H4 (cell line): ENCODE measurements around the gene BMP7. TPM values are rescaled to one million over a fixed set of nuclear protein-coding genes. Genes with fewer than 3 reads are reported as not detected.
"Not testable (repeated sequence)": the region's sequence is repeated elsewhere in the genome, so short reads cannot be mapped to it uniquely, and the experiment has no call there.

Experiments used
- DNase-seq: peaks from one replicate; pipeline ENCODE4 v3.0.0-alpha.2; 2015; ENCODE audit warnings: low spot score
- total RNA-seq: library from RNA; depleted of rRNA; stranded (reverse); fragments of >200 nt; shearing (Covaris generic); gene quantifications from 2 replicates; pipeline ENCODE4 v1.2.3, GENCODE V29; 2014

BMP7 gene
- total RNA-seq, 1 experiment from 2014 or later, result 11.3 TPM

DNA sequence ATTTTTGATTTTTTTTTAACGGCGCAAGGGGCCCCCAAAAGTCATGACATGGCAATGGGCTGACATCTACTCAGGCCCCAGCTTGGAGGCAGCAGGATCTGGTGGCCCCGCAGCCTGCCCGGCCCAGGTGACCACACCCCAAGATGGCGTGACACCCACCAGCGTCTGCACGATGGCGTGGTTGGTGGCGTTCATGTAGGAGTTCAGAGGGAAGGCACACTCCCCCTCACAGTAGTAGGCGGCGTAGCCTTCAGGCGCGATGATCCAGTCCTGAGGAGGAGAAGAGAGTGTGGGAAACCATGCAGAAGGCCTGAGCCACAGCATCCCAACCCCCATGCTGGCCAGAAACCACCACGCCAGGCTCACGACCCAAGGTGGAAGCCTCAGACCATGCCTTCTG is 93.4 kb downstream of the BMP7 start:
- DNase-seq, result no peak

DNA sequence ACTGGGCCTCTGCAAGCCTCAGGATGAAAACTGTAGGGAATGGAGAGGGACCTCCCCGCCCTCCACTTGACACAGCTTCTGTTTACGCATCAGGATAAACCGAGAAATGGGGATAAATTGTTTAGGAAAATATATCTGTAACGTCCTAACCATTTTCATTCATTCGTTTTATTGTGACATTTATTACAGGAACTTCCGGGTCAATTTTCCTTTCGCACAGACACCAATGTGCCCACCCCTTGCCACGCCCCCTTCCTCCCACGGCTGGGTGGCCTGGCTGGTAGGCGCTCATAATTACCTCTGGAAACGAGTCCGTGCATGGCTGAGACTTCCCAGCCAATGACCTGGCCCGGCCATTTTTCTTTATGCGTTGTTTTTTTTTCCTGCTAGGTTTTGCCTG is 96.1 kb downstream of the BMP7 start:
- no peak for DNase-seq

DNA sequence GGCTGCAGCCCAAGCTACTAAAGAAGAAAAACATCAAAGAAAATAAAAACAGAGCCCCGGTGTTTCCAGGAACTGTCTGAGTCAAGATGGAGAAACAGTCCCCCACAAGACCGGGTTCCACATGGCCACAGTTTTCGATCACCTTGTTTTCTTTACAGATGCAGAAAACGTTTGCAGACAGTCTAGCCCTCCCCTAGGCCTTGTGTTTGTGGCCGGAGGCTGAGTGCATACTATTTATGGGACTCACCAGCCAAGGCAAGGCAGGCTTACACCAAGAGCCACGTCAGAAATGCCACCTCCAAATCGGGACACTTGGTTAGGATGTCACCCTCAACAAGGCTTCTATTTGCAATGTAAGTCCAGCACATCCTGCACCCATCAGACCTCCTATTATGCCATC is 97.3 kb downstream of the BMP7 start:
- no peak for DNase-seq

DNA sequence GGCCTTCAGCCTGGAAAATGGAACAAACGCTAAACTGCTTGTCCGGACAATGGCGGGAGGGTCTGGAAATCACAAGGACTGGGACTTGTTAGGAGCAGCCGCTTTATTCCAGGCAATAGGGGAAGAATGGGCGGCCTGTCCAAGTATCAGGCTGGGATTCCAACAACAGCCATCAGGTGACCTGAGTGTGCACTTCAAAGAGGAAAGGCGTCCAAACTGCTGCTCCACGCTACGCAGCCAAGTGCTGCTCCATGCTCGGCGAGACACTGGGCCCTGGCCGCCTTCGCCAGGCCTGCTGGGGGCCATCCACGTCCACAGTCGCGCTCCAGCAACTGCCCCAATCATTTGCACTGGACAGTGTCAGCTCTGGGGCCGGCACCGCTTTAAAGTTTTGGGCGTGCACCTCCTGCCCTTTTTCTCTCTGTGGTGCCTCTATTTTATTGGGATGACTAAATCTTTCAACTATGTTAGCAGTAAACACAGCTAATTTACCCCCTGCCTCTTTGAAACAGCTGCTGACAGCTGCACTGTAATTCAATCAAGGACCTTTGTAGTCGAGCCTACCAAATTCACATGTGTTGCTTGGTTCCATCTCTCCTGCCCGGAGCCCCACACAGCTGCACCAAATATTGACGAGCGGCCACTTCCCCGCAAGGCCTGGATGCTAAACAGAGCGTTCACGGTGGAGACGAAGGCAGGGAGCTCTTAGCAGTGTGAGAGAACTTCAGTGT is 98.3 kb downstream of the BMP7 start:
- DNase-seq, result peak; percentile 70

DNA sequence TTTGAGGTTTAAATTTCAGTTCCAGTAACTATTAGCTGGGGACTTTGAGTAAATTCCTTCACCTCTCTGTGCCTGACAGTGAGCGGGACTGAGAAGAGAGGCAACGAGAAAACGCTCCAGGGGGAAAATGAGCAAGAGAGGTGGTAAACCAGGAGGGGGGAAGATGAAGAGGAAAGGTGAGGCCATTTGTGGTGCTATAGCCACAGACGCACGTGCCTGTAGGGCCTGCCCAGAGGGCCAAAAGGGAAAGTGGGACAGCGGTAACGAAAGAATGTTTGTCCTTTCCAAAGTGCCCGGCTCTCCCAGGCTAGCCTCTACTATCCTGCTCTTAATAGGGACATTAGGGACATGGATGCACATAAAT is 99.2 kb downstream of the BMP7 start:
- no peak for DNase-seq

DNA sequence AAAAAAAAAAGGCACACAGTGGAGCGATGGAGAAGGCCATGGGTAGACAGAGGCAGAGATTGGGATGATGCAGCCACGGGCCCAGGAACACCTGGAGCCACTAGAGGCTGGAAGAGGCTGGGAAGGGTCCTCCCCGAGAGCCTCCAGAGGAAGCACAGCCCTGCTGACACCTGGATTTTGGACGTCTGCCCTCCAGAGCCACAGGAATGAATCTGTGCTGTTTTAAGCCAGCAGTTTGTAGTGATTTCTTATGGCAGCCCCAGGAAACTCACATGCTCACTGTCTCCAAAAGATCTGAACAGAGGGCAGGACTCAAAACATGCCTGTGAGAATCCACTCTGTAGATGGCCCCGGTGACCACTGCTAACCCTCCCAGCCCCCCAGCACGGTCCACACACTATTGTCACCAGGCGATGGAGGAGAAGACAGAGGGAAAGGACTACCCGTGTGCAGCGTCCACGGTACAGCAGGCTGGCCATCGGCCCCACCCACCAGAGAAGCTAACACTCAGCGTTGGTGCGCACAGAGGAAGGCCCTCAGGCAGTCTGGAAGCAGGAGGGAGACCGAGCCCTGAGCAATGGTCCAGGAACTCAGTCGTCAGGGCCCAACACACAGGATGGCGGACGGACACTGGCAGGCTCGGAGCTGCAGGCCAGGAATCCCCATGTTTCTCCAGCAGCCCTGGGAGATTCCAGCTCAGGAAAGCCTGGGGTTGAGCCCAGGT is 99.7 kb downstream of the BMP7 start:
- no peak for DNase-seq

DNA sequence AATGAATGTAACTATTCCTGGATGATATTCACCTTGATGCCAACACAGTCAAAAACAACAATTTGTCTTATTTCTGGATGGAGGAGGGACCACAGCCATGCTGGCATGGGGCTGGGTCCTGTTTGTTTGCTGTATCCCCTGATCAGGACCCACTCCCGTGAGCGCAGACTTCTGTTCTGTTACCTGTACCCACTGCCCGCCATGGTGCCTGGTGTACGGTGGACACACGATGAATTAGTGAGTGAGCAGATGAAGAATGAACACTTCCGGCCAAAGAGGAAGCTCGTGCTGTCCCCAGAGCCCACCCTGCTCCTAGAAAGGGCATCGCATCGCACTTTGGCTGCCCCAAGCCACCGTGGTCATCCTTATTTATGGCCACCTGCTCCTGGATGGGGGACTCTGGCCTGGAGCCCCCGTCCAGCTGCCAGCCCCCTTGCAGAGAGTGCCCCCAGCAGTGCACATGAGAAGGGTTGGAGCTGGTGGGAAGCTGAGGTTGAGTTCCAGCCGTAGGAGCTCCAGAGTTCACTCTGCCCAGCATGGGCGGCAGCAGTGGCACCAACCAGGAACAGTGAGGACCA is 100.9 kb downstream of the BMP7 start:
- DNase-seq, result no peak

DNA sequence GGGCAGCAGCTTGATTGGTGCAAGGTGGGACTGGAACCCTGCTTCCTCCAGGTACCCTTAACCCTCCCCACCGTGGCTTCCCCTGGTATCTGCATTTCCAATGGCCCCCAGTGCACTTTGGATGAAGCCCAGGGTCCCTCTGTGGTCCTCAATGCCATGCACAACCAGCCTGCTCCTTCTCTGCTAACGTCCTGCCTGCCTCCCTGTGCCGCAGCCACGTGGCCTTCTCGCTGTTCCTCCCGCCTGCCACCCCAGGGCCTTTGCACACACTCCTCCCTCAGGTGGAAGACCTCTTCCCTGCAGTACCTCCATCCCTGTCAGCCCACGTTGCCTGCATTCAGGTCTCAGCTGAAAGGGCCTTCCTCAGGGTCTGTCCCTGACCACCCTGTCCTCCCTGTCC is 101.6 kb downstream of the BMP7 start:
- no peak for DNase-seq

DNA sequence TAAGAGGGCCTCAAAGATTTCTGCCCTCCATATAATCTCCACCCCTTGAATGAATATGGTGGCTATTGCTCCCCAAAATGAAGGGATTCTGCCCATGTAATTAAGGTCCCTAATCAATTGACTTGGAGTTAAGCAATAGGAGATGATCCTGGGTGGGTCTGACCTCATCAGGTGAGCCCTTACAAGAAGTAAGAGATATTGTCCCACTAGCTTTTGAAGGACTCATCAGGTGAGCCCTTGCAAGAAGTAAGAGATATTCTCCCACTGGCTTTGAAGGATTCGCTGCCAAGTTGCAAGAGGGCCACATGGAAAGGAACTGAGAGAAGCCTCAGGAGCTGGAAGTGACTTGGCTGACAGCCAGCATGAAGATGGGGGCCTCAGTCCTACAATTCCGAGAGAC is 103.4 kb downstream of the BMP7 start:
- DNase-seq, result no peak

DNA sequence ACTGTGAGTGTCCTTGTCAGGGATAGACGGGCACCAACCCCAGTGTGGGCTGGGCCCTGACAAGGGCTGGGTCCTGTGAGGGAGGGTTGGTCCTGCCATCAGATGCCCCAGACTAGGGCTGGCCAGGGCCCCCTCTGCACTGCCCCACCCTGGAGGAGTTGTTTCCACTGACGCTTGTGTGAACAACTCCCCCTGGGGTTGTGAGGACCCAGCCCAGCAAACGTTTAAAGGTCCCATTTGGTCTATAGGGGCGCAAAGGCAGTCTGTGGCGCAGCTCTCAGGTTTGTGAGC is 104.1 kb downstream of the BMP7 start:
- DNase-seq, result no peak

DNA sequence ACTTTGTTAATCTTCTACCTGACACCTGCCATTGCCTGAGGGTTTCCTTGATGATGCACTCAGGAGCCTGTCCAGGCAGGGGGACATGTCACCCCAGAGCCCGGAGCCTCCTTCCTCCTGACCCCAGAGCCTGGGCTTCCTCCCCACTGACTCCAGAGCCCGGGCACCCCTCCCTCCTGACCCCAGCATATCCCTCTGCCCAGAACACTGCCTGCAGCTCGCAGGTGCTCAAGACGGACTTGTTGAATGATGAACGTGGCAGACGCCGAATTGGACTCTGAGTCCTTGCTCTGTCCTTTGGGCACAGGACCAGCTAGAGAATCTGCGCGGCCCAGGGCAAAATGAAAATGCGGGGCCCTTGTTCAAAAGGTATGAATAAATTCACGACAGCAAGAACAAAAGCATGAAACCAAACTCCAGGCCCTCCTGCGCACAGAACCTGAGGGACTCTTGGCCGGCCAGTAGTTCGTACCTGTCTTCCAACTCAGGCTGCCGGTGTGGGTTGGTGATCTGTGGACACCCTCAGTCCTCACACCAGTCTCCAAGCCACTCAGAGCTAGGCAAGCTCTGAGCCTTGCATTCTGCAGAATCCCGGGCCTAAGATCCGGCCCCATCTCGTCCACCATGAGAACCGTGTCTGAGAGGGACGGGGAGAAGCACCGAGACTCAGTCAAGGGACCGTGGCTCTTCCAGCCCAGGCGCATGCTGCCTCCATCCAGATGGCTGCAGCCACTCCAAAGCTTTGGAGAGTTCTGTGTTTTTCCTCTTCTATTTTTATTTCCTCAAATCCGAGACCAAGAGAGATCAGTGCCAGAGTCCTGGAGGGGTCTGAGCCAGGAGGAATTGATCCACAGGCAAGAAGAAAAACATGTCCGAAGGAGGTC is 104.7 kb downstream of the BMP7 start:
- no peak for DNase-seq

DNA sequence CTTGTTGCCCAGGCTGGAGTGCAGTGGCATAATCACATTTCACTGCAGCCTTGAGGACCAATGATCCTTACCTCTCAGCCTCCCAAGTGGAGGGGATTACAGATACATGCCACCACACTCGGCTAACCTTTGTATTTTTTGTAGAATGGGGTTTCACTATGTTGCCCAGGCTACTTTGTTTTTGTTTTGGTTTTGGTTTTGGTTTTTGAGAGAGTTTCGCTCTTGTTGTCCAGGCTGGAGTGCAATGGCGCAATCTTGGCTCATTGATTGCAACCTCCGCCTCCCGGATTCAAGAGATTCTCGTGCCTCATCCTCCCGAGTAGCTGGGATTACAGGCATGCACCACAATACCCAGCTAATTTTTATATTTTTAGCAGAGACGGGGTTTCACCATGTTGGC is 105.5 kb downstream of the BMP7 start:
- no peak for DNase-seq

DNA sequence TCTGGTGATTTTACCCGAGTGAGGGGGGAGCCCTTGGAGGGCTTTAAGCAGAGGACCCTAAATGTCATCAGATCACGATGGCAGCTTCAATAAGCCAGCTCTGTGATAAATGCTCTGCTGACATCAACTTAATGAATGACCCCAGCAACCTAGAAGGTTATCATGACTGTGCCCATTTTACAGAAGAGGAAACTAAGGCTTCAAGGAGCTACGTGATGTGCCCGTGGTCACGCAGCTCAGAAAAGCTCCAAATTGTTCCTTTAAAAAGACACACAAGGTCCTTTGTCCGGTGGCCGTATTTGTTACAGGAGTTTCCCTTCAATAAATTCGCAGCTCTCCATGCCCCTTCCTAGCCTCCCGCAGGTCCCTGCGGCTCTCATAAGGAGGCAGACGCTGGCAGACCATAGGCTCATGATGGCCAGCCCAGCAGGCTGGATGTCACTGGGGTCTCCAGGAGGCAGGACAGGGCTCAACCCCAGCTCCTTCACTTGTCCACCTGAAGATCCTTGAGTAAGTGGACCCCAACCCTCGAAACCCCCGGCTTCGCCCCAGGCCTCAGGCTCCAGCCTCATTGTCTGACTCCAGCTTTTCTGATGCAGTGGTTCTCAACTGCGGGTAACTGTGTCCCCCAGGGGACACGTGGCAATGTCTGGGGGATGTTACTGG is 106.4 kb downstream of the BMP7 start:
- DNase-seq, result no peak

DNA sequence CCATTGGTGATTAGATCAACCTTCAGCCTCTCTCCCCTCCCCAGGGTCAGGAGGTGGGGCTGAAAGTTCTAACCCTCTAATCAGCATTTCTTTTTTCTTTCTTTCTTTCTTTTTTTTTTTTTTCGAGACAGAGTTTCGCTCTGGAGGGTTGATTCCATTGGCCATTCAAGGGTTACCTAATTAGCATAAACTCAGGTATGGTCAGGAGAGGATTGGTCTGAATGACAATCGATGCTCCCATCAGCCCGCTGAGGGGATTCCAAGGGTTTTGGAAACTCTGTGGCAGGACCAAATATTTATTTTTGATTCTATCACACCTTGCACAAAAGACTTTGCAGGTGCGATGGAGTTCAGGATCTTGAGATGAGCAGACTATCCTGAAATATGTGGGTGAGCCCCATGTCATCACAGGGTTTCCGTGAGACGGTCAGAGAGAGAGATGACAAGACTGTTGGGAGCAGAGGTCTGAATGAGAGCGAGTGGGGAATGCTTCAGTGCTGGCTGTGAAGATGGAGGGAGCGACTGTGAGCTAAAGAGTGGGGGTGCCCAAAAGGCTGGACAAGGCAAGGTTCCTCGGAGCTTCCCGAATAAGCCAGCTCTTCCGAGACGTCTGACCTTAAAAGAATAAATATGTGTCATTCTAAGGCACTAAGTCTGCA is 107.1 kb downstream of the BMP7 start:
- no peak for DNase-seq

DNA sequence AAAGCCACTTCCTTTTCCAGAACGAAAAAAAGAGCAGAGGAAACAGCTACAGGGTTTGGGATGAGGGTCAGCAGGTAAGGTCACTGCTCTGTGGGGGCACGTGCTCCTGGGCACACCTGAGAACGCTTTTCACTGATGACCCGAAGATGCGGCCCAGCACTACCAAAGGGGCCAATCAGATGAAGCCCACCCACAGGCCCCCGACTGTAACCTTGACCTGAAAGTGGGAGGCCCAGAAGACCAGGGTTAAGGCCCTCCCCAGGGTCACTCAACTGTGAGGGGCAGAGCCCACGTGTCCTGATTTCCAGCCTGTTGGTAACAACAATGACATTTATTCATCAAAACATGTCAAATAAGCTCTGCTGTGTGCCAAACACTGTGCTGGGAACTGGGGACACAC is 108.0 kb downstream of the BMP7 start:
- DNase-seq, result no peak

DNA sequence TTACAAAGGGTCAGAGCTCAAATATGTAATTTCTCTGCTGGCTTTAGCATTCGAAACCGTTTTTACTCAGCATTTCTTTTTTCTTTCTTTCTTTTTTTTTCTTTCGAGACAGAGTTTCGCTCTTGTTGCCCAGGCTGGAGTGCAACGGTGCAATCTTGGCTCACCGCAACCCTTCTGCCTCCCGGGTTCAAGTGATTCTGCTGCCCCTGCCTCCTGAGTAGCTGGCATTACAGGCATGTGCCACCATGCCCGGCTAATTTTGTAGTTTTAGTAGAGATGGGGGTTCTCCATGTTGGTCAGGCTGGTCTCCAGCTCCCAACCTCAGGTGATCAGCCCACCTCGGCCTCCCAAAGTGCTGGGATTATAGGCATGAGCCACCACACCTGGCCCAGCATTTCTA is 108.7 kb downstream of the BMP7 start:
- not testable (repeated sequence) for DNase-seq

DNA sequence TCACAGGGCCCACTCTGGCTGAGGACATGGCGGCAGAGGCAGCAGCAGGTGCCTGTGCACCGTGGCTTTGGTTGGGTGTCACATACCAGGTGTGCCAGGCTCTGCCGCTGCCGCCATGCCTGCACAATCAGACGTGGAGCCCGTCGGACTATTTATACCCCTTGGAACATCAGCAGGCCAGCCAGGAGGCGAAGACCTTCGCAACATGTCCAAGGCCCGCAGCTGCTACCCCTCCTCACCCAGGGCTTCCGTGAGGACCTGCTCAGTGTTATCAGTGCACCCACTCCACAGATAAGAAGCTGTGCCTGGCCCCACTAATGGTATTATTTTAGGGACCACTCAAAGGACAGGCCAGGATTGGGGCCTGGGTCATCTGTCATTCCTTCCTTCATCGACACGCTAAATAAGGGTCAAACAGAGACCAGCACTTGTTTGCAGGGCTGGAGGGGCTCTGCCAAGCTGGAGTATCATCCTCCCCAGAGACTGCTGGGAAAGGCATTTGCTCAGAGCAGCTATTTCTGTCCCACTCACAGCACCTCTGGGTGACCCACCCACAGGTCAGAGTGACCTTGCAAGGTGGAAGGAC is 109.2 kb downstream of the BMP7 start:
- DNase-seq, result no peak

DNA sequence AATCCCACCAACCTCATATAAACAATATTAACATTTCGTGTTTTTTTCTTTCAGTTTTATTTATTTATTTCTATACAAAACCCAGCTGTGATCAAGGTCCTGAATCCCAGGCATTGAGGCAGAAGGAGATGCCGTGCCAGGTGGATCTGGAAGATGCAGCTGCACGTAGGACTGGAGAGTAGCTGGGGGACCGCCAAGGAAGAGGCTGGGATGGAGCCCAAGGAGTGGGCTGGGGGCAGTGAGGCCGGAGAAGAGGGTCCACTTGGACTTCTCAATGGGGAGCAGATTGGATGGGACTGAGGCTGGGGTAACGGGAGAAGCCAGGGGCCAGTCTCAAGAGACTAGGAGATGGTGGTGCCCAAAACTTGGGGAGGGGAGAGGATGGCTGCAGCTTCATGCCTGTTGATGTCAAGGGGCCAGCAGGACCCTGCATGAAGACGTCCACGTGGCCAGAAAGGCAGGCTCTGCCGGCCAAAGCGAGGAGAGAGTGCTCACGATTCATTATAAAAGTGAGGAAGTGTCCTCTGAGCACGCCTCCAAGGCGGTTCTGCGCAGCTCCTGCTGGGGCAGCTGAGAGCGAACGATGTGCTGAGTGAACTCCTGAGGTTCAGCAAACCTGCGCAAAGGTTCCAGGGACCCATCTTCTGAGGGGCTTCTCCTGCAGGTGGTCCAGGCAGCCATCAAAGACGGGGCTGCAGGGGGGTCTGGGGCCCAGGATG is 110.3 kb downstream of the BMP7 start:
- no peak for DNase-seq

DNA sequence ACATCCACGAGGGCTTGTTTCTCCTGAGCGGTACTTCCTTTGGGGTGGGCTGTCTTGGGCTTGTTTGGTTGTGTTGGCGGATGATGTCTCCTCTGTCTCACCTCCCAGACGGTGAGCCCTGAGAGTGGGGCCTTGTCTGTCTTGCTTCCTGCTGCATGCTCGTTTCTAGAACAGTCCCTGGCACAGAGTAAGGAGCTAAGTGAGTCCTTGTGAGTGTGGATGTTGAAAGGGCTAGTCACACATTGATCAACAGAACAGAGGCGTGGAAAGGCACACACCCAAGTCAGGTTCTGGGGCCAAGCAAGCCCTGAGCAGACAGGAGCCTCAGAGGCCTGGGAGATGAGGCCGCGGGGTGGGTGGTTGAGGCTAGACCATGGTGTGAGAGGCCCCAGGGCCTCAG is 111.0 kb downstream of the BMP7 start:
- DNase-seq, result no peak

DNA sequence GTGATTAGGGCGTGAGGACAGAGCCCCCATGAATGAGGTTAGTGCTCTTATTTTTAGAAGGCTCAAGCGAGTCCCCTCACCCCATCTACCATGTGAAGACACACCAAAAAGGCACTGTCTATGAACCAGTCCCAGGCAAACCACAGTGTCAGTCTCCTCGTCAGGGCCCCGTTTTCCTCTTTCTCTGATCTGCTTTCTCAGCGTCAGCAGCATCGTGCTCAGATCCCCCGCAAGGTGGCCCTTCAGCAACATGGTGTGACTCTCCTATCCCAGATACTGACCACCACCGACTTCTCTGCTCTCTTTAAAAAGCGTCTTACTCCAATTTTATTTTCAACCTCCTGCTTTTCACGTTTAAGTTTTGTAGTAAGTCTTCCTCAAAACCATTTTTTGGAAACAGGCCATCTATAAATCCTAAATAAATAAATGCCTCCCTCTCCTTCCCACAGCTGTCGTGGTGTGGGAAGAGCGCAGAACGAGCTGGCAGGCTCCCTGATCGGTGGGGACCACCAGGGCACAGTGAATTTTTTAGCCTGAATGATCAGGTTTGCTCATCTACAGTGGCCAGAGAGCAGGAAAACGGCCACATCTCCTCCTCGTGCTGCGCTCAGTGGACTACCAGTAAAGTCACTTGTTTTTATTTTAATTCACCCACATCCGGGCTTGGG is 113.1 kb downstream of the BMP7 start:
- DNase-seq, result no peak
